Stimulated activated CD4-positive, alpha-beta T cell treated with anti-CD3 and anti-CD28 coated beads, Interleukin-1b, Interleukin-23, amount 100 ng/mL, for 48 hours (primary cell): Measurements from ENCODE around the gene NXN.
"Not testable (repeated sequence)": the region's sequence is repeated elsewhere in the genome, so short reads cannot be mapped to it uniquely, and the experiment has no call there.

Experiments
- DNase-seq: peaks from one replicate; pipeline ENCODE4 v3.0.0-alpha.2; 2020

Gene NXN

DNA sequence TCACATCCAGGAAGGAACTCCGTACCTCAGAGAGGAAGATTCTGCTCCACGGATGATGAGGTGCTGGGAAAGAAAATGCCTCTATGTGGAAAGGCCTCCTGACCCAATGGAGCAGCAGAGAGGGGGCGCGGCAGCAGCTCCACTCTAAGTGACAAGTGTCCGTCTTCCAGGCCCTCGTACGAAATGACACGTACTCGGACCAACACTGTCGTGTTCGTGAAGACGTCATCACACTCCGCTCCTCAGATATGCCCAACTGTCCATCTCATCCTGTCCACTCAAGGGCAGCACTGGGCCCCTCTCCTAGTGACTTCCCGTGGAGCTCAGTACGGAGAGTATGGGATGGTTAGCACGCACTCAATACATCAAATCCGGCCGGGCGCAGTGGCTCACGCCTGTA, 165.2 kb downstream of the NXN start:
- DNase-seq: no peak

DNA sequence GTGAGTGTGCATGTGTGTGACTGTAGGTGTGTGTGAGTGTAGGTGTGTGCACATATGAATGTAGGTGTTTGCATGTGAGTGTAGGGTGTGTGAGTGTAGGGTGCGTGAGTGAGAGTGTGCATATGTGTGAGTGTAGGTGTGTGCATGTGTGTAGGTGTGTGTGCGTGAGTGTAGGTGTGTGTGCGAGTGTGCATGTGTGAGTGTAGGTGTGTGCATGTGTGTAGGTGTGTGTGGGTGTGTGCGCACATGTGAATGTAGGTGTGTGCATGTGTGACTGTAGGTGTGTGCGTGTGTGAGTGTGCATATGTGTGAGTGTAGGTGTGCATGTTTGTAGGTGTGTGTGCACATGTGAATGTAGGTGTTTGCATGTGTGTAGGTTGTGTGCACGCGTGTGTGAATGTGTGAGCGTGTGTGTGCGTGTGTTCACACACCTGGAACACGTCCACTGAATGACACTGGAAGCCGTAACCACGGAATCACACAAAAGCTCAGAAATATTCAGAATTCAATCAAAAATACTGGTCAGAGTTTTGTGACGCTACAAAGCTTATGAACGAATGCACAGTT, 166.9 kb downstream of the NXN start:
- no peak for DNase-seq

DNA sequence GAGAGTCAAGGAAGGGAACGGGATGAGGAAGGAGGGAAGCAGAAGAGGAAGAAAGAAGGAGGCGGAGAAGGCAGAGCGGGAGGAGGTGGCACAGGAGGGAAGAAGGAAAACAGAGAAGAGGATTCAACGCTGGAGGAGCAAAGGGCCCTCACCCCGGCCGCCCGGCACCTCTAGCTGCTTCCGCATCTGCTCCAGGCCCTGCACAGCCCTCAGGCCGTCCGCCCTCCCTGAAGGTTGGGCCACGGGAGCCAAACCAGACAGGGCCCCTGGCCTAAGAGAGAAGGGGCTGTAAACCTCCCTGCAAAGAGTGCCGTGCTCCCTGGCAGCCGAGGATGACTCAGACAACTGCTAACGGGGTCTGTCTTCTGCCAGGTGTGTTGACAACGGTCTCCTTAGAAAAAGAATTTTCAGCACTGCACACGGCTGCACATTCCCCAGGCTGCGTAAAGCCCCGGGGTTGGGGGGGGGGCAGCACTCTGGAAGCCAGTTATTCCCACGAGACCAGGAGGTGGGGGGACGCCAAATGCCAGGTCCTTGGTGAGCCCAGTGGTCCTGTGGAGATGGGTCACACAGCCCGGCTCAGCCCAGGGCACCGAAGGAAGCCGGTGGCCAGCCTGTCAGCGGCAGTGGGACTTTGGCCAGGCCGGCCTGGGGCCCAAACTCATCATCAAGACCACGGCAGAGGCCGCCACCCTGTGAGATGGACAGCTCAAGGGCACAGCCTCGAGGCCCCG, 168.4 kb downstream of the NXN start:
- no peak for DNase-seq

DNA sequence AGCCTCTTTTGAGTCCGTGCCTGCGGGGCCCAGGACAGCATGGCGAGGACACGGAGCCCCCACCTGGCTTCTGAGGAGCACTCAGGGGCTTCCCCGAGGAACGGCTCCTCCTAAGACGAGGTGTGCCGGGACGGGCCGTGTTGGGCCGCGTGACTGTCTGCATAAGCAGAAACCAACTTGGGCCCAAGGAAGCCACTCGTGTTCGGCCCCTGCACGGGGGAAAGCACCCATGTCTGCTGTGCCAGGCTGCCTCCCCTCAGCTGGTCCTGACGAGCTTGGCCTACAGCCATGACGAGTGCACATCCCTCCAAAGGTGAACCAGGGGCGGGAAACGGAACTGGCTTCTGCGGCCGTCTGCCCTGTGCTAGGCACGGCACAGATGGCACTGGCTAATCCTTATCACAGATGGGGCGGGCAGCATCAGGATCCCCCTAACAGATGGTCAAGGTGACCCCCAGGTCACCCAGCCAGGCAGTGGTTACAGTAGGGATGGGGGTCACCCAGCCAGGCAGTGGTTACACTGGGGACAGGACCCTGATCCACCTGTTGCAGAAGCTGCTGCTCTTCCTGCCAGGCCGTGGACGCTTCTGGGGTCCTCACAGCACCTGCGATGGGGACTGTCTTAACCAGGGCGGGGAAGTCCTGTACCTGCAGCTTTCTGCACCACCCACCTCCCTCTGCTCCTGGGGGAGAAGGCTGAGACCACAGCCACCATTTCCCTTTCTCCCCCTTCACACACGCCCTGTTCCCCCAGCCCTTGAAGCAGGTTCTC, 171.9 kb downstream of the NXN start:
- DNase-seq: no peak

DNA sequence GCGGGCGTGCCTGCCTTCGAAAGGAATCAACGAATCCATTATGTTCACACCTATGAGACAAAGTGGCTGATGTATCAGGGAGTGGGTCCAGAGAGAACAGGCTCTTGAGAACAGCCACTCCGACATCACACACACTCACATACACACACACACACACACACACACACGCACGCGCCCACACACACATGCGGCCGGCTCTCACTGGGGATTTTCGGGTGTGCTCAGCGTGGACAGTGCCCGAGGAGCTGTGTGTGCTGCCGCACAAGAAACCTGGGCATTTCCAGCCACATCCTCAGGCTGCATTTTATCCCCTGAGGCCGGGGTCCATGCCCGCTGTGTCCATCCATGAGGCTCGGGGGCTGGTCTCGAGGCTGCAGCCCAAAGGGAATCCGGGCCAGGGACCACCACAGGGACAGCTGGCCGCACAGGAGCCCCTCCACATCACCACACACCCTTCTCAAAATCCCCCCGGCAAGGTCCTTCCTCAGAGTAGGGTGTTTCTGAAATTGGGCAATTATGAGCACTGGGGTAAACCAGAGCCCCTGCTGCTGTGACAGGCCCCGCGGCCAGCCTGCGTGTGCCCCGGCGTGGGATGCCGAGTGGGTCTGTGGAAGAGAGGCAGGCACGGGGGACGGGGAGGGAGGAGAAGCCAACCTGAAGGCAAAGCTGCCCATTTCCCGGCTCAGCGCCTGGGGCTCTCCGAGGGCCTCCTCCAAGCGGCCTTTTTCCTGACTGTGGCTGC, 172.6 kb downstream of the NXN start:
- DNase-seq: no peak

DNA sequence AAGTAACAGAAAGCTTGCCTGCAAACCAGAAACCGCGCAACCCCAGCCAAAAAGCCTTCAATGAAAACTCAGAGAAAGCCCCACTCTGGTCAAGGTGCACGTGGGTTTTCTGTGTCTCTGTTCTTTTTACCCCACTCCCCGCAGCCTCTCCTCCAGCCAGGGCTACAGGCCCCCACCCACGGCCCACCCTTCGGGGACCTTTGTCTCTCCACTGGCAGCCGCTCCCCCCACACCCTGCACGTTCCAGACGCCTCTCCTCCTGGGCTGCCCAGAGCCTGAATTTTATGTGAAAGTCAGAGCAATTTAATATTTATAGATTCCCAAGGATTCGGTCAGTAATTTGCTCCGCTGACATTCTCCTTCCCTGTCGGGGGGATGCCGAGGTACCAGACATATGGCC, 173.2 kb downstream of the NXN start:
- no peak for DNase-seq

DNA sequence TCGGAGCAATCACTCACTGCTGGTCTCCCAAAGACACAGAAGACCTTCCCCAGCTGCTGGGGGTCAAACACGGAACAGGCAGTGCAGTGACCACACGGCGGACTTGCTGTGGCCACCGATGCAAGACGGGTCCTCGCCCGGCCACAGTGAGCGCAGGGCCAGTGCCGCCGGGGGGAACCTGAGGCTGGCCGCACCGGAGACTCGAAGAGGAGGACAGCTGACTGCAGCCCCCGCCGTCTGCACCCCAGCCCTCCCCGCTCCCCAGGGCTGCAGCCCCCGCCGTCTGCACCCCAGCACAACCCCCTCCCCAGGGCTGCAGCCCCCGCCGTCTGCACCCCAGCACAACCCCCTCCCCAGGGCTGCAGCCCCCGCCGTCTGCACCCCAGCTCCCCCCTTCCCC, 173.7 kb downstream of the NXN start:
- DNase-seq: not testable (repeated sequence)

DNA sequence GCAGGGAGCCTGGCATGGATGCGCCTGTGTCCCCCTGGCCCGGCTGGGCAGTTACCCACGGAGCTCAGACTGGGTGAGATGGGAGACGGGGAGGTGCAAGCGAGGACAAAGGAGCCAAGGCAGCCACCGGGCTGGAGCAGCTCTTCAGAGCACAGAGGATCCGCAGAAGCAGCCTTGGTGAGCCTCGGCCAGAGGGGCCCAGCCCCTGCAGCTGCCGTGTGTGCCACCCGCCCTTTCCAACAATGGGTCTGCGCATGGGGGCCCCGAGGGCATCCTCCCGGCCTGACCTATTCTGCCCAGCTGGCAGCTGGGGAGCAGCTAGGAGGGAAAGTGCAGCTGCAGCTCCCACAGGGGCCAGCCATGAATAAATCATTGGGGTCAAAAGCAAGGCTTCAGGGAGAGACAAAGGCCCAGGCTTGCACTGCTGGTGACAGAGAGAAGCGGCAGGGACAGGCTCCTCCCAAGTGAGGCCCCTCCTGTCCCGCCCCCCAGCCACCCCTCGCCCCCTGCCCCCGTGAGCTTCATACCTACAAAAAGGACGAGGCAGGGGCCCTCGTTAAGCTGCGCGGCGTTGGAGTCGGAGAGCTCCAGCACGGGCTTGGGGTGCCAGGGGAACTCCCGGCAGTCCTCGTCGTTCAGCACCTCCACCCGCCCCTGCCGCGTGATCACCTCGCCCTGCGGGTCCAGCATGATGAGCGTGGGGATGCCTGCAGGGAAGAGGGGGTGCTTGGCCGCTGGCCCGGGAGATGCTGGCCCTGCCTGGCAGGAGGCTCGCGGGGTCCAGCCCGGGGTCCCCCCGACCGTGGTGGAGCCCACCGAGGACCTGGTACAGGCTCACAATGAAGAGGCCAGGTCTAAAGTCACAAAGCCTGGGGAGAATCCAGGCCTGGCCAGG, 174.8 kb downstream of the NXN start:
- DNase-seq: no peak

DNA sequence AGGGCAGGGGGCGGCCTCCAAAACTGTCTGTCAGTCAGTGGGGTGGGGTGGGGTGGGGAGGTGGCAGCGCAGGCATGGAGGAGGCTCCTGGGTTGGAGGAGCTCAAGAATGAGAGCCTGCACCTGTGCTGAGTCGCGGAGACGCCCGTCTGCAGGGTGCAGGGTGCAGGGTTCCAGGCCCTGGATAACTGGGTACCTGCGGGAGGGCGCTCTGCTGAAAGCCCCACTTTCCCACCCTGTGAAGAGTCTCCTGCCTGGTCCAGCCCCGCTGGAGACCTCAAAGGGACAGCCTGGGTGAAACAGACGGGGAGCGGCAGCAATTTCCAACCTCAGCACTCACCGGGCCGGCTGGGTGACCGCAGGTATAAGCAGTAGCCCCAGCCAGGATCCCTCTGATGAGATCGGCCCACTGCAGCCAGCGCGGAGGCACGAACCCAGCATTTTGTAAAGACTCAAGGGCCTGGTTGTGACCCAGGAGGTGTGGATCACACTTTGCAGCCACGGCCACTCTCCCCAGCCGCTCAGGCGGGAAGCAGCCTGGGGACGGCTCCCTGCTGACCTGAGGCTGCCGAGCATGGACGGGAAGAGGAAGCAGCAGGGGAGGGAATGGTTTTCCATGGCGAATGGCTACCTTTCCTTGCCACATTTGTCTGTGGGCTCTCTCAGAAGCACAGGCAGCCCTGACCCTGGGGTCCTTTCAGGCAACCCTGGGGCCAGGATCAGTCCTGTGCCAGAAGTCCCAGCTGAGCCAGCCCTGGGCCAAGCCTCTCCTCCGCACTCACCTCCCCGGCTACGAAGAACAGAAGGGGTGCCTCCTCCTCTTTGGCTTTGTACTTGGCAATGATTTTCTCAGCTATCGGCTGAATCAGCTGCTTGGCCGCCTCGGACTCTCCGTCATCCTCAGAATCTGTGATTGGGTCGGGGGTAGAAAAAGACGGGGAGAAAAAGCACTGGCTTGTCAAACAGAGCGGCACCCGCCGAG, 176.4 kb downstream of the NXN start:
- DNase-seq: no peak

DNA sequence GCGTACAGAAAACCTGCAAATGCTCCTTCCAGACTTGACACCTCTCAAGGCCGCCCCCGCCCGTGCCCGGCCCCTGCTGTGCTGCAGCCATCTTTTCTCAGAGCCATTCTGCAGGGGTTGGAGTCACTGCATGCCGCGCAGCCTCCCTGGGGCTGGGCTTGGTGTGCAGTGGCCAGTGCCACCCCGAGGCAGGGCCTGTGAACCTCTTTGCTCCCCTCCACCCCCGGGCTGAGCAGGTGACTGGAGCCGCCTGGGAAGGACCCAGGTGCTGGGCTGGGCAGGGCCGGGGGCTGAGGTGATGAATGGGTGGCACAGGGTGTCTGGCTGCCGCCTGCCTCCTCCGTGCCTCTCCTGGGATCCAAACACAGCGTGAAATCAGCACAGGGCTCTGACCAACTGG, 177.1 kb downstream of the NXN start:
- no peak for DNase-seq

DNA sequence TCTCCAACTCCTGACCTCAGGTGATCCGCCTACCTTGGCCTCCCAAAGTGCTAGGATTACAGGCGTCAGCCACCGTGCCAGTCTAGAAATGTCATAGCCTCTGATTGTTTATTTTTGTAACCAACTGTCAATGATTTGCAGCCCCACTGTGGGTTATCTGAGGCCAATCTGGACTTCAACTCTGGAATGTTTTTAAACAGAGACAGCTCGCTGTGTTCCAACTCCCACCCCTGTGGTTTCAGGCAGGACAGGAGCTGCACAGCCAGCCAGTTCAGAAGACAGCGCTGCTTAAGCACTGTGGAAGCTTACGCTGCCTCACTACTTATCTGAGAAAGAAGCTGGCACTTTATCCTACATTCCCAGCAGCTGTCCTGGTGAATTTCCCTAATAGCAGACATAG, 177.9 kb downstream of the NXN start:
- DNase-seq: no peak

DNA sequence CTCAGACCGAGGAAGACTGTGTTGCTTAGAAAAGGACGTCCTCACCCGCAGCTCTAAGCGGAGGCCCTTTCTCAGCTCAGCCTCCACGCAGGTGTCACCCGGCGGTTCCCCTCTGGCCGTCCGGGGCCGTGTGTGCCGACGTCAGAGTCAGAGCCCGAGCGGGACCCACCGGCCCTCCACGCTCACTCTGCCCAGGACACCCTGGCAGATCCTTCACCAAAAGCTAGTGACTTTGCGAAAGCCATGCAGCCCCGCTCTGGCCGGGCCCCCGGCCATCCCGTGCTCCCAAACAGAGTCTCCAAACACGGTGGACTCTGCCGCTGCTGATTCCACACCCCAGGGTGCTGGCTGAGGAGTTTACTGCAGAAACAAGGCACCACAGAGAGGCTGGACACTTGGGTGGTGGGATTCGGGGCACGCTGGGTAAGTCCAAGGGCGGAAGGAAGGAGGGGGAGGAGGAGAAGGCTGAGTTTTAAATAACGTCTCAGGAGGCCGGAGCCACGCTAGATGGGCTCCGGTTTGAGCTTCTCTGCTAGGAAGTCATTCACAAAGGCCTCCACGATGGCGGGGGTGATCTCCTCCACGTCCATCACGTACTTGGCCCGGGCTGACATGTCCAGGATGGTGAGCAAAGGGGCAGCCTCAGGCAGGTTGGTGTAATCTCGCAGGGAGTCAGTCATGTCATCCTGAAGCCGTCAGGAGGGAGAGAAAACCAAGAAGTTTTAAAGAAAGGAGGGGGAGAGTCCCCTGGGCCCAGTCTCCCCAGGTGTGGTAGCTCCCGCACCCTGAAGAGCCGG, 178.9 kb downstream of the NXN start:
- DNase-seq: no peak

DNA sequence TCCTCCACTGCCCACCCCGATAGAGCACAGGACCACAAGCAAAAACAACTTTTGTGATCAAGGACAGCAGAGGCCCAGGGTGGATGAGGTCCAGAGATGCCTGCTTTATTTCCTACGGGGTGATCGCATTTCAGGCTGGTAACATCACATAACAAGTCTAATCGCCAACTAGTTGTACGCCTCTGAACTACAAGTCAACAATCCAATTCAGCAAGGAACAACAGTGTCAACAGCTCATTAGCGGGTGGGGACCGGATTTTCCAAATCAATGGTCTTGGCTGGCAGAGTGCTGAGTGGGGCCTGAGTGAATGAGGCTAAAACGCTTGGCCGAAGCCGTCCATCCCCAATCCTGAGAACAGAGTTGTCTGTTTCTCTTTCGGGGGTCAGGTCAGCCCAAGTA, 180.3 kb downstream of the NXN start:
- DNase-seq: no peak

DNA sequence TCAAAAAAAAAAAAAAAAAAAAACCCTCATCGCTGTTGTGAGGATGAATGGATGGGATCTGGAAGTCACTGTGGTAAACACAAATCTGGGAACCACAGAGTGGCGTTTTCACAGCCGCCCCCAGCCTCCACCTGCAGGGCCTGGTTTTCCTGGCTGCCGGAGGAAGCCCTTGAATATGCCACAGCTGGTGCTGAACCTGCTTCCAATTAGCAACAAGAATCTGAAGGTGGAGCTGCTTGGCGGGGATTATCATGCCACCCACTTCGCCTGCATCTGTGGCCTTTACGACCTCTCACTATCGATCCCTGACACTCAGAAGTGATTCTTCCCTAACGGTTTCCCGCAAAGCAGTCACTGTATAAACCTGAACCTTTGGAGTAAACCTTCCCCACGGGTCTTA, 181.3 kb downstream of the NXN start:
- DNase-seq: no peak

DNA sequence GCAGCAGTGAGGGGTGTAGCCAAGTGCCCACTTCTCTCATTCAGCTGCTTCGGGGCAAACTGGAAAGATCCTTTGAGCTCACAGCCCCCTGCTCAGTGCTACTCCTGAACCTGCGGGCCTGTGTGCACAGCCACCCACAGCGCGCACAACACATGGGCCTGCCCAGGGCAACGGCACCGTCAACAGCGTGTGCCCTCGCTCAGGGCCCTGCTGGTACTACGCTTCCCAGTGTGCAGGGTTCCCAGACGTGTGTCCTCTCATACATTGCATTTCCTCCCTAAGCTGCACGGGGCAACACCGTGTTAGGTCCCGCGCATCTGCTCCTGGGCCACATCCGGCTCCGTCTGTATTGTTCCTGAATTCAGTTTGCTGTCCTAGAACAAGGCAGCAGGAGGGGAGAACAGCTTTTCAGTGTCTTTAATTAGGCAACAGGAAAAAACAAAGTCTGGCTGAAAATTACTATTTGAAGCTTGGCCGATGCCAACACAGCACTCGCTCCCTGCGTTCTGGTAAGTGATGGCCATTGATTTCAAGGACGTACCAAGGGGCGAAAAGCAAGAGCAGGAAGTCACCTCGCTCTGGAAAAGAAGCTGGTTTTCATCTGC, 182.2 kb downstream of the NXN start:
- DNase-seq: no peak

DNA sequence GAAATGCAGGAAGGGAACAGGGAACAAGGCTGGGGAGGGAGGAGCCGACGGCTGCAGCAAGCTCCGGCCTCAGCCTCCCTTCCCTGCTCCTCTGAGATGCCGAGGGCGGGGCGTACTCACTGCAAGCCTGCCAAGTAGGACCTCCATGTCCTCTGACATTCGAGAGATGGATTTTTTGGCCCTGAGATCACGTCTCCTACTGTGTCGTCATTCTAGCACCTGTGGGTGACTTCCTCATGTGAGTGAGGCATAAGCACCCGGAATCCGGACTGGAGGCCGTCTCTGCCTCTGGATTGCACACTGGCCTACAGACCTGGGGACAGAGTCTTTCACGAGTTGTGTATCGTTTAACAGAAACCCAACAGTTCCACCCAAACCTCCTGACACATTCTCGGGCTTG, 183.0 kb downstream of the NXN start:
- no peak for DNase-seq

DNA sequence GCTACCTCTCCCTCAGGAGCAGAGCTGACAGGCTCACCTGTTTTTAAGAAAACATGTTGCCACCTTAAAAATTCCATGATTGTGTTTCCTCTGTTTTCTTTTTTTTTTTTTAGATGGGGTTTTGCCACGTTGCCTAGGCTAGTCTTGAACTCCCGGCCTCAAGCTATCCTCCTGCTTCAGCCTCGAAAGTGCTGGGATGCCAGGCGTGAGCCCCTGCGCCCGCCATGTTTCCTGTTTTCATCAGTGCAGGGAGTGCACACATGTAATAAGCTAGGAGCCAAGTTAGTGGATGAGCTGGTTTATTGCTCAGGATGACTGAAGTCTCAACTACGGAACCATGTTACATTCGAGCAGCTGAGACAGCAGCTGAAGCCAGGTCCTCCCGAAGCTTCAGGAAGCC, 183.9 kb downstream of the NXN start:
- no peak for DNase-seq

DNA sequence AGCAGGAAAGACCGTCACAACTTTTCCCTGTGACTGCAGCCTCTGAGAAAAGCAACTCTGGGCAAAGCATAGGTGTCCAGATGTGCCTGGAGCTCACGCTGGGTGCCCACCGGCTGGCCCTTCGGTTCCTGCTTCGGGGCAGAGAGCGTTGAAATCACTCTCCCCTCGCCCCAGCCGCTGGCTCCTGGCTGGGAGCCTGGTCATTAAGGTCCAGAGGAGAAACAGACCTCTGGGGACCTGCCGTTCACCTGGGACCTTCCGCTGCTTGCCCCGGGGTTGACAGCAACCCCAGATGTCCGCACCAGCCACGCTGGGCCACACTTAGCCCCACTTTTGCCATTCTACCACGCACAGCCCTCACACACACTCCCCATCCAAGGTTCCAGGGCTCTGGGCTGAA, 184.3 kb downstream of the NXN start:
- no peak for DNase-seq

DNA sequence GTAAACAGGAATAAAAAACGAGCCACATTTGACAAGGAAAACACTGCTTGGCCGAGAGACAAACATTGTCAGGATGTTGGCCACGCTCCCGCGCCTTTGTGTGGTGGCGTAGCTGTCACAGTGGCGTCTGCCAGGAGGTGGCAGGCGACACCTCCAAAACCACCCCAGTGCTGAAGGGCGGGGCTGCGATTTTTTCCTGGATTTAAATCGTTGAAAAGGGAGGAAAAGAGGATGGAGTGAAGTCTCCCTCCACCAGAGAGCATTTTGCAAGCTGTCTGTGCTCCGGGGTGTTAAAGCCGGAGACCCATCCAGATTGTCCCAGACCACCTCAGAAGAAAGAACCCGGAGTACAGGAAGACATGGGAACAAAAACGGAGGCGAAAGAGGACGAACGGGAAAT, 184.7 kb downstream of the NXN start:
- peak; percentile 38 for DNase-seq

DNA sequence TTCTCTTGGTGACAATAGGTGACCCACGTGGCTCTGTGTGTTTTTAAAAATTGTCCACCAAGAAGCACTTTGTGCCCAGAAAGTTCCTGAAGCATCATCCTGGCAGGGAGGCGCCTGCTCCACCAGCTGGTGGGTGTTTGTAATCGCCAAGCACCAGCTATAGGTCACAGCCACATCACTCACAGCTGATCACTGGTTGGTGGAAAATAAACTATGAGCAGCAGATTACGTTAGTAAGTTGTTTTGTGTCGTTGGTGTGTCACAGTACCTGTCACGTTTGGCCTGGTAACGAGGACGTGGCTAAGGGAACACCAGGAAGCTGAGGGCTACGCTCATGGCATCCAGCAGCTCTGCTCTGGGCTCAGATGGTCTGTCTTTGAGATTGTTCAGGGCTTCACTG, 187.3 kb downstream of the NXN start:
- no peak for DNase-seq
